NOMO-1 (cell line): ENCODE data around the gene PTPRK.

Experiments
- DNase-seq, 2 experiments: peaks; one replicate each; lab custom pipeline; 2025; ENCODE audit not compliant: unreplicated experiment in 2 of 2; lab: John Stamatoyannopoulos, UW

PTPRK gene

DNA sequence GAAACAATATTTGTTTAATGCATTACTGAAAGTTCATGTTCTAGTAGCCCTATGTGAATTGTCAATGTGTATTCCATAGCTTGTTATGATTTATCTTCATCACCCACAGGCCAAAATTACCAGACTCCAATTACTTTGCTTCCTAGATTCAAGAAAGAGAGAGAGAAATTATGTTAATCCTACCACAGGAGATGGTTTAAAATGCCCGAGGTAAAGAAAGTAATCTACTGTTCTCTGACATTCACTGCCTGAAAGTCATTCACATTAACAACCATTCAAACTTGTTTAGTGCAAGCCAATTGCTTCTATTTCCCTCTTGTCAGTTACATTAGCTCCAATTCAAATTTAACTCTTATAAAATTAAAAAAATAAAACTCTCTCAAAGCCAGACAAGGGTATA, 359.1 kb downstream of the PTPRK start:
- DNase-seq: no peak

- no peak for DNase-seq
Measured at GRCh38 chr6:128158496-128158895, 361.9 kb downstream of the PTPRK start.

GRCh38 chr6:128156321-128157111, 363.9 kb downstream of the PTPRK start:
- peak; percentile 13 to 58 for DNase-seq

GRCh38 chr6:128155826-128156225, 364.6 kb downstream of the PTPRK start:
- no peak for DNase-seq

DNA sequence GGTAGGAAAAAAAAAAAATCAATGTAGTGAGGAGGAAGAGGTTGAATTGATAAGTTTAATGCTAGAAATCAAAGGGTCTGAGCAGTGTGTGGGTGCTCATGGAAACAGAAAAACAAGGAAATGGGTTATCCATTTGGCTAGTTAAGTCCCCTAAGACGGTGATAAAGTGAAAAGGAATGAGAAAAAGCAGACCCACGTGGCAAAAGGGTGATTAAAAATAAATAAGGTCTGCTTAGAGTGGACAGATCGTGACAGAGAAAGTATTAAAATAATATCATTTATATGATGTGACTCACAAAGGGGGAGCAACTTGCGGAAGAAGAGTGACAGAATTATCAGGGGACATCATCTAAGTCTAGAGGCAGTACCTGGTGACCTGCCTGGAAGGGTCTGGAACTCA, 367.8 kb downstream of the PTPRK start:
- no peak for DNase-seq

GRCh38 chr6:128150376-128150775, 370.0 kb downstream of the PTPRK start:
- no peak for DNase-seq

DNA sequence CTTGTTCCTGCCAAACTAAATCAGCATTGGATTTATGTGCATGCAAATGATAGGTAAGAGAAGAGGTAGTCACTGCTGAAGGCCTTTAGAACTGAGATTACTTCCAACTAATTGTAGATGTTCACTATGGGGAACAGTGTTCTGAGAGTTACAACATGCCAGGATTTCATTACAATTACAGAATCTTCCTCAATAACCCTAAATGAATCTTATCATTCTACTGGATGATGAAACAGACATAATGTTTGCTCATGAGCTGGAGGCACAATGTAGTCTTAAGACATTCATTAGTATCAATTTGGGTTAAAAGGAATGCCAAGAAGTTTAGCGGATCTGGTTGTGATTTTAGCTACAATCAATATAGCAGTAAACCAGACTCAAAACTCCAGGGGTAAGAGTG, 370.6 kb downstream of the PTPRK start:
- no peak for DNase-seq

DNA sequence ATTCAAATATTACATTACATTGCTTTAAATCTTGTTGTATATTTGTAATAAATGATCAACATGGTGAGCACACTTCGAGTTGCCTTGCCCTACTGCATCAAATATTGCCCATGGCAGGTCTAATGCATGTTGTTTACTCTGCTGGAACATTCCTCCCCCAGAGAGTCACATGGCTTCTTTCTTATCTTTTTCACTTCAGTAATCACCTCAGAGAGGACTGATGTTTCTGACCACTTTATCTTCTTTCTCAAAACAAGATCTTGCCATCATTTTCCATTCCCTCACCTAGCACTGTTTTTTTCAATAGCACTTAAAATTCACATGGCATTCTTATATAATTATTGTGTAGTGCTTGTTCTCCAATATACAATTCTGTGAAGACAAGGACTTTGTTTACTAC, 376.1 kb downstream of the PTPRK start:
- DNase-seq: no peak

- no peak for DNase-seq
Measured at GRCh38 chr6:128141932-128142331, 378.5 kb downstream of the PTPRK start.

DNA sequence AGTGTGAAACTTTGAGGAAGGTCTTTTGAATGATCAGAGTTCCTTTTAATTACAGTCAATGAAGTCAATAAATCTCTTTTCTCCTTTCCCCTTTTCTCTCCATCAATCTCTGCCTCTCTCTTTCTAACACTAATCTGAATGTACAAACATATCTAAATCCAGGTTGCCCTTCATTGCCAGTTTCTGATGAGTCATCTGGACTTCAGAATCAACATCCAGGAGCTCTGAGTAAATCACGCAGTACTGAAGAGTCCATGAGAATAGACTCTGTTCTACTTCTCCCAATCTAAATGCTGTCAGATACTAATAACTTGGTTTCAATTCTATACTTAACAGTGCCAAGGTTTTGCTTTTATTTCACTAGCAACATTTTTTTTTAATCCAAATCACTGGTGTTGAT, 380.9 kb downstream of the PTPRK start:
- DNase-seq: no peak

DNA sequence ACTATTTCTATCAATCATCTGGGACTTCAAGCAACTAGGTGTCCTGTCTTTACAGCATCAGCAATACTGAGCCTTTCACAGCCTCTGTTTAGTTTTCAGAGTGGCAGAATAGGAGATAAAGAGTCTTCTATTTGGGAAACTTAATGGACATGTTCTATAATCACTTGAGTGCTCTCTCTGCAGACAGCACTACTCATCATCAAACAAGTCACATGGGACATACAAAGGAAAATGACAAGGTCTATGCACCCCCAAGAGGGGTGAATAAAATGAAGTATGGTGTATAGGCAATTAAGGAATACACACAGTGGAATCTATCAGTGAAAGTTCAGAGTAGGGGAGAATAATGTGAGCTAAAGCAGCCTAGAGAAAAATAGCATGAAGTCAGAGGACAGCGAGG, 381.7 kb downstream of the PTPRK start:
- no peak for DNase-seq

GRCh38 chr6:128135325-128135724, 385.1 kb downstream of the PTPRK start:
- DNase-seq: no peak

GRCh38 chr6:128131566-128131965, 388.8 kb downstream of the PTPRK start:
- DNase-seq: no peak

DNA sequence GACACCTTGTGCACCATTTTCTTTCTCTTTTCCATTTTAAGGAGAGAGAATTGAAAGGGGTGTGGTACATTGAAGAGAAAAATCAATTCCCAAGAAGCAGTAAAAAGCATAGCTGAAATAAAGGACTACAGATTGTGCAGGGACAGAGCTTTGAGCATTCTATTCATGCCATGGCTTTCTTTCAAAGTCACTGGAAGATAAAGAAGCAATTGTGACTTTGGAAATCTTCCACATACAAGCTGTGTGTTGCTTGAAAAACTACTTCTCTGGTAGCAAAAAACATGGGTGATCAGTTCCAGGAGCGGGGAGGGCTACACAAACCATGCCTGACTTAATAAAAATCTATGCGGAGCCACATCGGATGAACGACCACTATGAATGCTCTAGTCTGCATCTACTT, 389.4 kb downstream of the PTPRK start:
- no peak for DNase-seq

DNA sequence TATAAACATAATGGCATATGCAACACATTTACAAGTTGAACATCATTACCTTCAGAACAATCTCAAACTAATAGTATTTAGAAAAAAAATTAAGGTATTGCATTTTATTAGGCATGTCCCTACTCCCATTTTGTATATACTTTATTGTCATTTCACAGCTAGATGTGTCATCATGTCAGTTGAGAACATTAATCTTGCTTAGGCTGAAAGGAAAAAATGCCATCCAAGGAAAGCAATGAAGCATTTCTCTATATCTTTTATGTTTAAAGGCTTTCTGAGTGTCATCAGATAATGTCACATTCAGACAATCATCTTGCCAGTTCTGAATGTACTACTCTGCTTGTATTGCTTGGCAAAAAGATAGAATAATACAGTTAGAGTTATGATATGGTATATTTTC, 390.7 kb downstream of the PTPRK start:
- DNase-seq: no peak

DNA sequence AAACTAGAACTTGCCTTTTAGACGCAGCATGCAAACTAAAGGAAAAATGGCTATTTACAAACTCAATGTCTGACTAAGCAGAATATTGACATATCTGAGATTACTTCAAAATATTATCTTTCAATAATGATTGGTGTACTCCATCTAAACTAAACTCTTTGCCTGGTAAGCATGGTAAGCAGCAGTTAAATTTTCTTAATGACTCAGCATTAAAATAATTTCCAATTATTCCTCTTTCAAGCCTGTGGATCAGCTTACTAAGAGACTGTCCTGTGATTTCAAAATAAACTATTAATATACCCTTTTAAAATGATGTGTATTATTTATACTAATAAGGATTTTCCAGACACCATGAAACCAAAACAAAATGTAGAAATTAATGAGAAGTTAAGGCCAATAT, 392.7 kb downstream of the PTPRK start:
- no peak for DNase-seq

- no peak for DNase-seq
Measured at GRCh38 chr6:128124713-128125112, 395.7 kb downstream of the PTPRK start.

DNA sequence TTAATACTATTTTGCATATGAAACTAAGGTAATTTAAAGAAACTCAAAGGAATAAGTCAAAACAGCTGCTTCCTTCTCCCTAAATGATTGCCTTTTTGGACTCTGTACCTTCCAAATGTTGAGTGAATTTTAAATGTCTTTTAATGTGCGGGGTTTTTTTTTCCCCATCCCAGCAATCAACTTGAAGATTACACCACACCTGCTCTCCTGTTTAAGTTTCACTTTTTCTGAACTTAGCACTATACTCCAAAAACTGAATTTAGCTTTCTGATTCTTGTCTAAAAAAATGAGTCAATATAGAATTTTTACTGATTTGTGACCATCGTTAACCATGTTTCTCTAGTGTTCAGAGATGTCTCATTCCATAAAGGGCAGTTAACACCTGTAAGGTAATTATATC, 398.8 kb downstream of the PTPRK start:
- no peak for DNase-seq

DNA sequence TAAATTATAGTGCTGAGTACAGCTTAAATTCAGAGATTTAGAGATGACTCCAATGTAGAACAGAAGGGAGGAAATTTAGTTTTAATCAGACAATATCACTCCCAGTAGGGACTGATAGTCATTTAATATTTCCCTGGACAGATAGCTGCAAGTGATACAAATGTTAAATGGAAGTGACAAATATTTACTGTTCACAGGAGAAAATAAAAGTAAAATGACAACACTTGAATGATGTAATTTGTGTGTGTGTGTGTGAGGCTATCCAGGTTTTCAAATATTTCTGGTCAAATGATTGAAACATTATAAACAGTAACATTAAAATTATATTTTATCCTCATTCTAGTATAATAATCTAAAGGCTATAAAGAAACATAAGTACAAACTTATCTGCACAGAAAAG, 399.2 kb downstream of the PTPRK start:
- DNase-seq: no peak

DNA sequence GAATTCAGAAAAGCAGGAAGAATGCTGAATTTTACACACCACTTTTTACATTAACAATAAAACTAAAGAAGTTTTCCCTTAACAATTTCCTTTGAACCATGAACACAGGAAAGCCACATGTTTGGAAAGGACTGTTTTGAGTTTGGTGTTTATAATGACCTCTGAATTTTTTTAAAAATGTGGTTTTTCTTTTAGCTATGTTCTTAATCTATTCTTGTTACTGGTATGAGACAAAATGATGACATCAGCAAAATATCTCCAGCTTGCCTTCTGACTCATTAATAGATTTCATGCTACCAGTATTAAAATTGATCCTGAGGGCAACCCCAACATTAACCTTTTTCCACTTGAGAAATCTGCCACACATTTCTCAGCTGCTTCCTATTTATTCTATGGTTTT, 402.0 kb downstream of the PTPRK start:
- no peak for DNase-seq

DNA sequence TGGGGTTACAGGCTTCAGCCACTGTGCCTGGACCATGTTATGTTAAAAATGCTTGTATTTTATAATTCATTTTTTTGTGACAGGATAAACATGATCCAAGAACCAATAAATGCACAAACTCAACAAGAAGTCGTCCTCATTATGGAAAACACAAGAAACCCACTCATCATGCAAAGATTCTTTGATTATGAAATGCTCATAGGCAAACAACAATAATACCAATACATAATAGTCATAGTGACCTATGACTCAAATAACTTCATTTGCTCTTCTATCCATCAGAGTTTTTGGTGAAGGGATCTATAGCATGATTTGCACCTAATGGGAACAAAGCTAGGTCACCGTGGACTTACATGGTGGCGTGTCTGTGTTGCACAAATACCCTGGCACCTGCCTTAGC, 402.5 kb downstream of the PTPRK start:
- DNase-seq: no peak

DNA sequence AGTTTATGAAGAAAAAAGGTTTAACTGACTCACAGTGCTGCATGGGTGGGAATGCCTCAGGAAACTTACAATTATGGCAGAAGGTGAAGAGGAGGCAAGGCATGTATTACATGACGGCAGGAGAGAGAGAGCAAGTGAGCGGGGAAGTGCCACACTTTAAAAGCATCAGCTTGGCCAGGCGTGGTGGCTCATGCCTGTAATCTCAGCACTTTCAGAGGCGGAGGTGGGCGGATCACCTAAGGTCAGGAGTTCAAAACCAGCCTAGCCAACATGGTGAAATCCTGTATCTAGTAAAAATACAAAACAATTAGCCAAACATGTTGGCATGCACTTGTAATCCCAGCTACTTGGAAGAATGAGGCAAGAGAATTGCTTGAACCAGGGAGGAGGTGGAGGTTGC, 406.2 kb downstream of the PTPRK start:
- DNase-seq: no peak

DNA sequence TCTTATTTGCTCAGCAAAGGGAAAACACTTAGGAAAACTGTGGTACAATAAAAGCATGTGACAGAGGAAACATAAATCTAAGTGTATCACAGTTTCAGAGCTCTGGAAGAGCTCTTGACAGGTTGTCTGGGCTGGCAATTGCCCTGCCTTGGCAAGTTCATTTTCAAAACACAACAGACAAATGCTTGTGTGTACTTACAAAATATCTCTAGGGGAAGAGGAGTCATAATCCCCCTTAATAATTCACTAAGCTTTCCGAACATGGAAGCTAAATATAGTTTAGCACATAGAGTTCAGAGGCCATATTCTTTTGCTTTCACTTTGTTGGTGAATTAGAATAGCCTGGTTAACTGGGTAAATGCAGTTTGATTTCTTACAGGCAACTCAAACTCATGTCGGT, 407.9 kb downstream of the PTPRK start:
- DNase-seq: no peak
